Activated T-cell treated with anti-CD3 and anti-CD28 coated beads, Interleukin-2, amount 50 U/mL, for 24 hours (primary cell): ENCODE measurements around the gene CPN2.

Source experiments
- DNase-seq: peaks from one replicate; pipeline ENCODE4 v3.0.0-alpha.2; 2020
- H3K27ac Mint-ChIP-seq: 2 replicates; pipeline ENCODE4 v1.8.0; 2020; ENCODE audit warnings: mild to moderate bottlenecking, mixed read lengths
- H3K27me3 Mint-ChIP-seq: 2 replicates; pipeline ENCODE4 v1.8.0; 2020; ENCODE audit warnings: mixed read lengths
- H3K36me3 Mint-ChIP-seq: 2 replicates; pipeline ENCODE4 v1.8.0; 2020; ENCODE audit warnings: low read depth, mixed read lengths
- H3K4me1 Mint-ChIP-seq: 2 replicates; pipeline ENCODE4 v1.8.0; 2020; ENCODE audit warnings: low read depth, mixed read lengths
- H3K4me3 Mint-ChIP-seq: 2 replicates; pipeline ENCODE4 v1.8.0; 2020; ENCODE audit warnings: mild to moderate bottlenecking, moderate library complexity, mixed read lengths
- H3K9me3 Mint-ChIP-seq: 2 replicates; pipeline ENCODE4 v1.8.0; 2020; ENCODE audit warnings: mixed read lengths

CPN2 gene

DNA sequence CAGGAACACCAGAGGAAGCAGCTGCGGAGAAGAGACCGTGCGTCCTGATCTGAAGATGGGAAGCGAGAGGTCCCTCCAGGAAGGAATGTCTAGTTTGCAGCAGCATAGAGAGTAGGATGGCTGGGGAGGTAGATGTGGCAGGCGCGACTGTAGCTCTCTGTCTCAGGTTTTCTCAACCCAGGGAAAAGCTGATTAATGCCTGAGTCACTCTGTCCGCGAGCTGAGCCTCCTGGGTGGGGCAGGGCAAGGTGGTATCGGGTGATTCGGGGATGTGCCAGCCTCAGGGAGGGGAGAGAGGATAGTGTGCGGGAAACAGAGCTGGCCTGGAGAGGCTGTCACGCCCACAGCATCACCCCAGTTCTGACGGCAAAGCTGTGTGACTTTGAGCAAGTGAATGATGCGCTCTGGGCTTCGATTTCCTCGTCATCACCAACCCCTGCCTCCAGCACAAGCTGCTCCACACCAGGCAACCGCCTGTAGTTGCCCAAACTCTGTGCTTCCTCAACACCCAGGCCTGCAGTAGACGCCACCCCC, 28.4 kb downstream of the CPN2 start:
- no peaks in the 10 kb centered on the region for H3K36me3 Mint-ChIP-seq
- no peak for DNase-seq
- H3K9me3 Mint-ChIP-seq: peaks cover 7% of the 10 kb centered on the region
- peaks cover 10% of the 10 kb centered on the region for H3K4me1 Mint-ChIP-seq
- no peak overlapping the region for H3K4me3 Mint-ChIP-seq
- H3K27me3 Mint-ChIP-seq: peaks cover 15% of the 10 kb centered on the region
- no peak overlapping the region for H3K27ac Mint-ChIP-seq

DNA sequence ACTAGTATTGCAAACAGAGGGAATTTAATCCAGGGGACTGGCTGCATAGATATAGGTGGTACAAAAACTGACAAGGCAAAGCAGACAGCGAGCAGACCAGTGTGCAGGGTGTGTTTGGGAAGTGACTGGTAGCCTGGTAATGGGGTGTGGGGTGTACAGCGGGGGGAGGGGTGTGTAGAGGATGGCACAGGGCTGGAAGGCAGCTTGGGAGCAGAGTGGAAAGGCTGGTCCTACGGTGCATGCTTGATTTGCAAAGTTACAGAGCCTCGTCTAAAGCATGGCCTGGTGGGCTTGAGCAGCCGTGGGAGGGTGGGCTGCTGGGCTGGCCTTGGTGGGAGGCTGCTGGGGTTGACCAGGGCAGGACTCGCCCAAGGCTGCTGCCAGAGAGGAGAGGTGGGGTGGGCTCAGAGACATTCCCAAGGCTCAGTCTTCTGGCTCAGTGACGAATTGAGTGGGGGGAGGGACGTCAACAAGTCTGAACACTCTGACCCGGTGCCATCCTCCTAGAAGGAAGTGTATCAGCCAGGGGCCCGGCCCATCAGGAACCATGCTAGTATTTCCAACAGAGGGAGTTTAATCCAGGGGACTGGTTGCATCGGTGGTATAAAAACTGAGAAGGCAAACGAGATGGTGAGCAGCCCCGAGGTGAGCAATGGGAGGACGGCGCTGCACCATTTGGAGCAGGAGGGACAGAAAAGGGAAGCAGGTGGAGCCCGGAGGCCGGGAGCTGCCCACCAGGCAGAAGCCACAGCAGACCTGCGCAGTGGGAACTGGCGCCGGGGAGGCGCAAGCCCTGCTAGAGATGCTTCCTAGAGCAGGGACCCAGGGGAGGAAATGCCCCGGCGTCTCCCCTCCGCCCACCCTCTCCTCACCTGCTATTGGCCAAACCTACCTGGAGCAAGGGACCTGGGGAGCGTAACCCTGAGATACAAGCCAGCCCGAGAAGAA, 29.2 kb downstream of the CPN2 start:
- Mint-ChIP-seq H3K27me3 (peaks cover 22% of the 10 kb centered on the region), H3K36me3 (no peaks in the 10 kb centered on the region), H3K4me1 (peaks cover 10% of the 10 kb centered on the region), H3K4me3 (no peak overlapping the region), H3K9me3 (peaks cover 7% of the 10 kb centered on the region), H3K27ac (no peak overlapping the region)
- no peak for DNase-seq

GRCh38 chr3:194320744-194321243, 30.3 kb downstream of the CPN2 start:
- H3K4me1 Mint-ChIP-seq: peaks cover 14% of the 10 kb centered on the region
- peaks cover 32% of the 10 kb centered on the region for H3K27me3 Mint-ChIP-seq
- H3K4me3 Mint-ChIP-seq: no peak overlapping the region
- H3K36me3 Mint-ChIP-seq: no peaks in the 10 kb centered on the region
- H3K27ac Mint-ChIP-seq: no peak overlapping the region
- no peak for DNase-seq
- H3K9me3 Mint-ChIP-seq: peaks cover 7% of the 10 kb centered on the region

DNA sequence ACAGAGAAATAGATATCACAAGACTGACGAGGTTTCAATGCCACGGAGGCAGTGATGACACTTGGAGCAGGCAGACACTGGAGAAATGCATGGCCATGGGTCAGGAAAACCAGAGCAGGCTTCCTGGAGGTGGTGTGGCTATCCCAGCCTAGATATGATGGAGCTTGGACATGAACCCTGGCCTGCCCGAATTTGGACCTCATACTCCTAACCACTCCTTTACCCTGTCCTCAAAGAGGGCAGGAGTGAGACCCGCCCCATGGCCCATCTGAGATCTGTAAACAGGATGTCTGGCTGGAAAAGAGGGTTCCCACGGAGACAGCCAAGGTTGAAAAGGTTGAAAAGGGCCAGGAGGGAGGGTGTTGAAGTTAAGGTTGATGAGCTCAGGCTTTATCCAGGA, 31.0 kb downstream of the CPN2 start:
- Mint-ChIP-seq H3K27me3 (peaks cover 35% of the 10 kb centered on the region), H3K27ac (no peak overlapping the region)

DNA sequence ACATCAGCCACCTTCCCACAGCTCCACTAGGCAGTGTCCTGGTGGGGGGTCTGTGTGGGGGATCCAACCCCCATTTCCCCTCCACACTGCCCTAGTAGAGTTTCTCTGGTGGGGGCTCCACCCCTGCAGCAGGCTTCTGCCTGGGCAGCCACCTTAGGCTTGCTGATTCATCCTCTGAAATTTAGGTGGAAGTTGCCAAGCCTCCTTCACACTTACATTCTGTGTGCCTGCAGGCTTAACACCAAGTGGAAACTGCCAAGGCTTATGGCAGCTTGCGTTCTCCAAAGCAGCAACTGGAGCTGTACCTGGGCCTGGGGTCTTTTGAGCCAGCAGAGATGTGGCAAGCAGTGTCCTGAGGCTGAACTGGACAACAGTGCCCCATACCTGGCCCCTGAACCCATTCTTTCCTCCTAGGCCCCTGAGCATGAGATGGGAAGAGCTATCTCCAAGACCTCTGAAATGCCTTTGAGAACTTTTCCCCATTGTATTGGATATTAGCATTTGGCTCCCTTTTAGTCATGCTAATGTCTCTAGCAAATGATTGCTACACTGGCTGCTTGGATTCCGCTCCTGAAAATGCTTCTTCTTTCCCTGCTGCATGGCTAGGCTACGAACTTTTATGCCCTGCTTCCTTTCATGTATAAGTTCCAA, 32.5 kb downstream of the CPN2 start:
- Mint-ChIP-seq H3K4me3 (no peak overlapping the region), H3K36me3 (no peaks in the 10 kb centered on the region), H3K27me3 (peaks cover 48% of the 10 kb centered on the region), H3K9me3 (peaks cover 7% of the 10 kb centered on the region), H3K4me1 (peaks cover 21% of the 10 kb centered on the region), H3K27ac (no peak overlapping the region)
- DNase-seq: no peak

More for the DNA sequence above, 31.0 kb downstream of the CPN2 start:
- Mint-ChIP-seq H3K9me3 (peaks cover 7% of the 10 kb centered on the region), H3K4me3 (no peak overlapping the region), H3K36me3 (no peaks in the 10 kb centered on the region), H3K4me1 (peaks cover 19% of the 10 kb centered on the region)
- DNase-seq: no peak

GRCh38 chr3:194316918-194317317, 34.2 kb downstream of the CPN2 start:
- no peaks in the 10 kb centered on the region for H3K36me3 Mint-ChIP-seq
- H3K27ac Mint-ChIP-seq: no peak overlapping the region
- peaks cover 7% of the 10 kb centered on the region for H3K9me3 Mint-ChIP-seq
- H3K4me1 Mint-ChIP-seq: peaks cover 13% of the 10 kb centered on the region
- no peak overlapping the region for H3K4me3 Mint-ChIP-seq
- no peak for DNase-seq
- peaks cover 62% of the 10 kb centered on the region for H3K27me3 Mint-ChIP-seq

DNA sequence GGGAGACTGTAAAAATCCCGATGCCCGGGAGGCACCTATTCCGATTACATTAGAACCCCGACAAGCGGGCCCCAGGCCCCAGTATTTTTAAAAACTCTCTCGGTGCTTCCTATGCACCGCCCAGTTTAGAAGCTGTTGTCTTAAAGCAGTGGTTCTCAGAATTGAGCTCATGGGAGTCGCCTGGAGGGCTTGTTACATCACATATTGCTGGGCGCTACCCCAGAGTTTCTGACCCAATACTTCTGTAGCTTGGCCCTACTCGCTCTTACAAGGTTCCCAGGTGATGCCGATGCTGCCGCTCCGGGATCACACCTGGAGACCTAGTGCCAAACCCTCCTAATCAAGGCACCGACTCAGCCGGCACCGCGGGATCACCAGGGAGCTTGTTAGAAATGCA, 35.2 kb downstream of the CPN2 start:
- DNase-seq: no peak
- no peaks in the 10 kb centered on the region for H3K36me3 Mint-ChIP-seq
- H3K4me1 Mint-ChIP-seq: peaks cover 13% of the 10 kb centered on the region
- peaks cover 64% of the 10 kb centered on the region for H3K27me3 Mint-ChIP-seq
- H3K9me3 Mint-ChIP-seq: peaks cover 7% of the 10 kb centered on the region
- peak overlapping the region; percentile 41 for H3K4me3 Mint-ChIP-seq
- no peak overlapping the region for H3K27ac Mint-ChIP-seq

DNA sequence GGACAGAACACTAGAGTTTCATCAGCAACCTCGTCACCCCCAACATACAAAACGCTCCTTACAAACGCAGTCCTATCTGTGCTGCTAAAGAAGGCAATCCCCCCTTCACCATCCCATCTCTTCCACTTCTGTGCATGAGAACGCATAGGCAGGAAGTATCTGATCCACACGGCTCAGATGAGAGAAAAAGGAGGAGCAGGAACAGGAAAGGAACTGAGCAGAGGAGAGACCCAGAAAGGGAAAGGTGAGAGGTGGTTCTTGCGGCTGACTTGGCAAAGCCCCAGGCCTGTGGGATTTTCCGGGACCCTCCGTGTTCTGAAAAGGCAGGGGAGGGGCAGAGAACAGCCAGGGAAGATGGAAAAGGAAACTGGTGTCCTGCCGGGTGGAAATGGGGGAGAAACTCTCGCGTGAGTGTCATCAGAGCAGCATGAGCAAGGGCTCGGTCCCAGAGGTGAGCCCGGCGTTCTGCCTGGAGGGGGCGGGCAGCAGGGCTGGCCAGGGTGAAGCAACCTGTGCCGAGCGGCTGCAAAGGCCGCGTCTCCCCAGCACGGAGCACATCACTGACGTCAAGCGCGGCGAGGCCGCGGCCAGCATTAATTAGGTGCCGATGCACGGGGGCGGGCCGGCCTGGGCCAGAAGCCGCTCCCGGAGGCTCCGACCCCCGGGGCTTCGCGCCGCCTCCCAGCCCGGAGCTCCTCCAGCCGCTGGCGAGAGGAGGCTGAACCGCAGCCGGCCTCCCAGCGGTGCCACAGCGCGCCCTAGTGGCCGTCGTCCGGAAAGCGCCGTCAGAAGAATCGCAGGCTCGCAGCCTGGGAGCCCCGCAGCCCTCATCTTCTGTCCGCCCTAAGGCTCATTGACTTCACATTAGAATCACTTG, 35.8 kb downstream of the CPN2 start:
- peaks cover 13% of the 10 kb centered on the region for H3K4me1 Mint-ChIP-seq
- DNase-seq: peak; percentile 92
- peak overlapping the region; percentile 53 for H3K4me3 Mint-ChIP-seq
- H3K27me3 Mint-ChIP-seq: peaks cover 63% of the 10 kb centered on the region
- no peaks in the 10 kb centered on the region for H3K36me3 Mint-ChIP-seq
- H3K27ac Mint-ChIP-seq: no peak overlapping the region
- peaks cover 7% of the 10 kb centered on the region for H3K9me3 Mint-ChIP-seq

DNA sequence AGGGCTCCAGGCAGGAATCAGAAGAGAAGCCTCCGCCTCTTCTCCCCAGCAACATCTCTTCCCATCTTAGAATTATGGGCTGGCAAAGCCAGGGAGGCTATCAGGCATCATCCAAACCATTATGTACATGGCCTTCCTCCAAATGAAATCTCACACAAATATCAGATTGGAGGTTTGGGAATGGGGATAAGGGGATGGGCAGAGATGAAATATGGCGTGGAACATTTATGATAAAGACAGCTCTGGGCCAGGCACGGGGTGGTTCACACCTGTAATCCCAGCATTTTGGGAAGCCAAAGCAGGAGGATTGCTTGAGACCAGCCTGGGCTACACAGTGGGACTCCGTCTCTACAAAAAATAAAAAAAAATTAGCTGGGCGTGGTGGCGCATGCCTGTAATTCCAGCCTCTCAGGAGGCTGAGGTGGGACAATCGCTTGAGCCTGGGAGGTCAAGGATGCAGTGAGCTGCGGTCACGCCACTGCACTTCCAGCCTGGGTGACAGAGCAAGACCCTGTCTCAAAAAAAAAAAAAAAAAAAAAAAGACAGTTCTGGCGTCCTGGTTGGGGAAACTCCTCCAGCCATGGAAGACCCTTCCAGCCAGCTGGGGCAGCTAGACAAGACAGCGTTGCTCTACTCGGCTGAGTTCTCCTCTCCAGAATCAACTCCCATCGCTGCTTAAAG, 36.6 kb downstream of the CPN2 start:
- Mint-ChIP-seq H3K27ac (no peak overlapping the region), H3K4me1 (peaks cover 13% of the 10 kb centered on the region), H3K4me3 (no peak overlapping the region), H3K36me3 (no peaks in the 10 kb centered on the region), H3K9me3 (peaks cover 7% of the 10 kb centered on the region), H3K27me3 (peaks cover 58% of the 10 kb centered on the region)
- DNase-seq: no peak

GRCh38 chr3:194313560-194314387, 37.4 kb downstream of the CPN2 start:
- no peak for DNase-seq
- no peak overlapping the region for H3K4me3 Mint-ChIP-seq

DNA sequence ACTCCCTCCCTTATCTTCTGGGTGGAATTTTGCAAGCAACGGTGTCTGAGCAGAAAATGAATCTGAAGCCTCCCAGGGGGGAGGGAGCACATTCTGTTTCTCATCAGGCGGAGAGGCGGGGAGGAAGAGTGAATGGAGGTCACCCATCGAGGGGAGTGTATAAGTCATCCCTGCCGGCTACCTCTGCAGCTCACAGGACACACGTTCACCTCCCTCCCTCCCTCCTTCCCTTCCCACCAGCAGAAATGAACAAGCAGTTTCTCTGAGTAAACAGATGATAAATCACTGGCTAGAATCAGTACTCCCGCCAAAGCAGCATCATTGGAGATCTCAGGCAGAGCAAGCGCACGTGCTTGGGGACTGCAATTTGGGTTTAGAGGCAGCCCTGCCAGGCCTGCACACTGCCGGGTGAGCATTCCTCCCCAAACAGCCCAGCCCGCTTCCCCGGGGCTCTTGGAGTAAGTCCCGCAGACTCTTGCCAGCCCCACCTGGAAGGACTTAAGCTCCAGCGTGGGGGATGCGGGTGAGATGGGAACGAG, 38.3 kb downstream of the CPN2 start:
- H3K4me3 Mint-ChIP-seq: no peak overlapping the region
- H3K9me3 Mint-ChIP-seq: no peaks in the 10 kb centered on the region
- H3K4me1 Mint-ChIP-seq: peaks cover 20% of the 10 kb centered on the region
- no peak overlapping the region for H3K27ac Mint-ChIP-seq
- no peaks in the 10 kb centered on the region for H3K36me3 Mint-ChIP-seq
- peaks cover 50% of the 10 kb centered on the region for H3K27me3 Mint-ChIP-seq
- no peak for DNase-seq

More at GRCh38 chr3:194313560-194314387, 37.4 kb downstream of the CPN2 start:
- peaks cover 55% of the 10 kb centered on the region for H3K27me3 Mint-ChIP-seq
- H3K27ac Mint-ChIP-seq: no peak overlapping the region
- no peaks in the 10 kb centered on the region for H3K9me3 Mint-ChIP-seq
- H3K4me1 Mint-ChIP-seq: peaks cover 15% of the 10 kb centered on the region
- no peaks in the 10 kb centered on the region for H3K36me3 Mint-ChIP-seq

GRCh38 chr3:194312186-194312742, 38.9 kb downstream of the CPN2 start:
- H3K27ac Mint-ChIP-seq: no peak overlapping the region
- H3K4me3 Mint-ChIP-seq: no peak overlapping the region
- H3K27me3 Mint-ChIP-seq: peaks cover 45% of the 10 kb centered on the region
- no peaks in the 10 kb centered on the region for H3K36me3 Mint-ChIP-seq
- no peak for DNase-seq
- no peaks in the 10 kb centered on the region for H3K9me3 Mint-ChIP-seq
- peaks cover 25% of the 10 kb centered on the region for H3K4me1 Mint-ChIP-seq
